22Rv1 (cell line): Measurements from ENCODE around the gene DHCR24.
A peak's percentile ranks its signal among the peaks of the same experiment; 100 is the strongest.
"Not testable (repeated sequence)": the region's sequence is repeated elsewhere in the genome, so short reads cannot be mapped to it uniquely, and the experiment has no call there.

Experiments
- H3K27ac ChIP-seq: fragments of 450-650 bp; 2 replicates; pipeline ENCODE4 v1.5.1; 2017
- CTCF ChIP-seq: fragments of 450-650 bp; IDR thresholded peaks from 2 replicates; pipeline ENCODE4 v1.5.1; 2017; ENCODE audit warnings: mild to moderate bottlenecking
- ZFX ChIP-seq: fragments of 450-650 bp; IDR thresholded peaks from 2 replicates; pipeline ENCODE4 v1.6.1; 2017; ENCODE audit warnings: antibody characterized with exemption, borderline replicate concordance

The DHCR24 gene

GRCh38 chr1:54886724-54887664 lies at the start of gene DHCR24:
Gene DHCR24, minus strand, starts transcription at chr1:54887195. Its CDS starts 76 bp downstream, at chr1:54887119.
- H3K27ac ChIP-seq, result peak within 1 kb of the TSS; percentile 96
- TF ChIP-seq ZFX, result no peak
- TF ChIP-seq CTCF, result 0 out of 2 replicates have a peak, but pooled peaks have one; percentile 5

- TF ChIP-seq ZFX (no peak), CTCF (no peak)
- H3K27ac ChIP-seq, result no peak overlapping the region
These were observed 49.8 kb upstream of the DHCR24 start for GRCh38 chr1:54936791-54937190.

GRCh38 chr1:54934869-54935268 lies 47.9 kb upstream of the DHCR24 start:
- TF ChIP-seq ZFX (no peak), CTCF (no peak)
- no peak overlapping the region for H3K27ac ChIP-seq

- H3K27ac ChIP-seq, result not testable (repeated sequence)
These were observed 47.1 kb upstream of the DHCR24 start for GRCh38 chr1:54934081-54934480.

- no peak for TF ChIP-seq CTCF
- no peak for TF ChIP-seq ZFX
- no peak overlapping the region for H3K27ac ChIP-seq
These were observed 44.4 kb upstream of the DHCR24 start for GRCh38 chr1:54931275-54931840.

GRCh38 chr1:54929700-54930099 lies 42.7 kb upstream of the DHCR24 start:
- TF ChIP-seq CTCF (no peak), ZFX (no peak)
- no peak overlapping the region for H3K27ac ChIP-seq

- TF ChIP-seq ZFX, result no peak
- TF ChIP-seq CTCF, result no peak
- no peak overlapping the region for H3K27ac ChIP-seq
These were observed 41.3 kb upstream of the DHCR24 start for GRCh38 chr1:54928327-54928726.
